ENCODE data around the gene JADE2.
"Not testable (repeated sequence)": the region's sequence is repeated elsewhere in the genome, so short reads cannot be mapped to it uniquely, and the experiment has no call there.

JADE2 gene

DNA sequence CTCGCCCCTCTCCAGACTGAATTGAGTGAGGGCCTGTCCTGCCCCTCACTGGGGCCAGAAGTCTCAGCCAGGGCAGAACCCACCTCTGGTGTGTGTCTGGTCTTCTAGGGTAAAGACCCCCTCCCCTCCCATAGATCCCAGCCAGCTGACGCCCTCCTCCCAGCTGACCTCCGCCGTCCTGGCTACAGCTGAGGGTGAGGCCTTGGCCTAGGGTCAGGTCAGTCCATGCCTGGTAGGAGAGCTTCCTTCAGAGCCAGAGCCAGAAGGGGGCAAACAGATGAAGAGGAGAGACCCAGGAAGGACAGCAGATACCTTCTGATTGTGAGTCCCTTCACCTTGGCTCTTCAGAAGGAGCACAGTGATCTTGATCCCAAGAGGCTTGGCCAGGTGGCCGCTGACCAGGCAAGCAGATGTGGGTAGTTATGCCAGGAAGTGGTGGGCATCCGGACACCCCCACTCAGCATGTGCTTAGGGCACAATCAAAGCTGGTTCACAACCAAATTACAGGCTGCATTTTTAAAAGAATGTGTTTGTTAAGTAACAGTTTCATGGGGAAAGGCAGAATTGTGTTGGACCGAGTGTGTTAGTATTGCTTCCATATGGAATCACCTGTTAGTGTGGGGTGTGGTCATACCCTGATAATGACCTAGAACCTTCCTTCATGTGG is 29.9 kb downstream of the JADE2 start:
- peaks cover 31% of the 10 kb centered on the region for H3K4me1 ChIP-seq (ENCODE audit: low read depth, poor library complexity, severe bottlenecking)
- H3K36me3 ChIP-seq (ENCODE audit: insufficient read depth) = no peaks in the 10 kb centered on the region

DNA sequence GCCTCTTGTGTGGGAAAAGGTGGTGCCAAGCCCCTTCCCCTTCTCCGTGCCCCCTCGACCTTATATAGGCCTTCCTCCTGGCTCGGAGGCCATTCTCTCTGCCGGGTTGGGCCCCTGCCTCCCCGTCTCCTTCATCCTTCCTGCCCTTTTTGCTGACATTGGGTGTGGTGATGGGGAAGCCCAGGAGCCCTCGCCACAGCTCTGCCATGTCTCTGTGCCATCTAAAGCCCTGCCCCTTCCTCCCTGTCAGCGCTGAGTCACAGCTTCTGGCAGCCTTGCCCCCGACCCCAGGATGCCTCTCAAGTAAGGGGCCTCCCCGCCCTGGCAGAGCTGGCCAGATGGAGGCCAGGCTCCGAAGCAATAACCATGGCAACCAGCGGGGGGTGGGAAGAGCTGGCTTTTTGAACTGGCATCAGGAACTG is 30.4 kb downstream of the JADE2 start:
- Histone ChIP-seq H3K4me3 (IDR thresholded peaks at IDR 0.05; ENCODE audit: insufficient read depth, low read depth, low read length) (no peak overlapping the region), H3K9ac (no peak overlapping the region; the same call in 1 of the 2 replicates), H3K27ac (peak overlapping the region; percentile 56), H3K27me3 (ENCODE audit: insufficient read depth, low read depth) (no peaks in the 10 kb centered on the region), H4K20me1 (ENCODE audit: insufficient read depth) (no peaks in the 10 kb centered on the region), H2AFZ (ENCODE audit: low read depth) (0 out of 2 replicates have a peak overlapping the region, but pooled peaks have one; percentile 34), H3K79me2 (ENCODE audit: insufficient read depth, low read depth) (no peaks in the 10 kb centered on the region), H3K4me2 (peak overlapping the region; percentile 40; the same call in 1 of the 2 replicates), H3K4me1 (ENCODE audit: low read depth, poor library complexity, severe bottlenecking) (peaks cover 31% of the 10 kb centered on the region), H3K36me3 (ENCODE audit: insufficient read depth) (no peaks in the 10 kb centered on the region)
- TF ChIP-seq, protein P1, sequence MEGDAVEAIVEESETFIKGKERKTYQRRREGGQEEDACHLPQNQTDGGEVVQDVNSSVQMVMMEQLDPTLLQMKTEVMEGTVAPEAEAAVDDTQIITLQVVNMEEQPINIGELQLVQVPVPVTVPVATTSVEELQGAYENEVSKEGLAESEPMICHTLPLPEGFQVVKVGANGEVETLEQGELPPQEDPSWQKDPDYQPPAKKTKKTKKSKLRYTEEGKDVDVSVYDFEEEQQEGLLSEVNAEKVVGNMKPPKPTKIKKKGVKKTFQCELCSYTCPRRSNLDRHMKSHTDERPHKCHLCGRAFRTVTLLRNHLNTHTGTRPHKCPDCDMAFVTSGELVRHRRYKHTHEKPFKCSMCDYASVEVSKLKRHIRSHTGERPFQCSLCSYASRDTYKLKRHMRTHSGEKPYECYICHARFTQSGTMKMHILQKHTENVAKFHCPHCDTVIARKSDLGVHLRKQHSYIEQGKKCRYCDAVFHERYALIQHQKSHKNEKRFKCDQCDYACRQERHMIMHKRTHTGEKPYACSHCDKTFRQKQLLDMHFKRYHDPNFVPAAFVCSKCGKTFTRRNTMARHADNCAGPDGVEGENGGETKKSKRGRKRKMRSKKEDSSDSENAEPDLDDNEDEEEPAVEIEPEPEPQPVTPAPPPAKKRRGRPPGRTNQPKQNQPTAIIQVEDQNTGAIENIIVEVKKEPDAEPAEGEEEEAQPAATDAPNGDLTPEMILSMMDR (conservative IDR thresholded peaks at IDR 0.05; ENCODE audit: low read depth, low read length) = no peak

More for the DNA sequence above, 29.9 kb downstream of the JADE2 start:
- H3K79me2 ChIP-seq (ENCODE audit: insufficient read depth, low read depth) = no peaks in the 10 kb centered on the region
- peak overlapping the region; percentile 13; the same call in 1 of the 2 replicates for H3K9ac ChIP-seq
- no peaks in the 10 kb centered on the region for H4K20me1 ChIP-seq (ENCODE audit: insufficient read depth)
- H2AFZ ChIP-seq (ENCODE audit: low read depth) = 0 out of 2 replicates have a peak overlapping the region, but pooled peaks have one; percentile 34
- peak overlapping the region; percentile 56 for H3K27ac ChIP-seq
- H3K4me3 ChIP-seq (IDR thresholded peaks at IDR 0.05; ENCODE audit: insufficient read depth, low read depth, low read length) = no peak overlapping the region
- TF ChIP-seq, protein P1 (conservative IDR thresholded peaks at IDR 0.05; ENCODE audit: low read depth, low read length) = no peak
- no peaks in the 10 kb centered on the region for H3K27me3 ChIP-seq (ENCODE audit: insufficient read depth, low read depth)
- peak overlapping the region; percentile 40; the same call in 1 of the 2 replicates for H3K4me2 ChIP-seq

DNA sequence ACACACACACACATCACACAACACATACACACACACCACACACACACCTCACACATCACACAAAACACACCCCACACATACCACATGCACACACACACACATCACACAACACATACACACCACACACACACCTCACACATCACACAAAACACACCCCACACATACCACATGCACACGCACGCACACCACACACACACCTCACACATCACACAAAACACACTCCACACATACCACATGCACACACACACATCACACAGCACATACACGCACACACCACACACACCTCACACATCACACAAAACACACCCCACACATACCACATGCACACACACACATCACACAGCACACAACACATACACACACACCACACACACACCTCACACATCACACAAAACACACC is 31.1 kb downstream of the JADE2 start:
- H4K20me1 ChIP-seq (ENCODE audit: insufficient read depth); H3K4me2 ChIP-seq; H3K27ac ChIP-seq; H3K4me3 ChIP-seq (IDR thresholded peaks at IDR 0.05; ENCODE audit: insufficient read depth, low read depth, low read length); H3K79me2 ChIP-seq (ENCODE audit: insufficient read depth, low read depth); H2AFZ ChIP-seq (ENCODE audit: low read depth); H3K27me3 ChIP-seq (ENCODE audit: insufficient read depth, low read depth); H3K36me3 ChIP-seq (ENCODE audit: insufficient read depth); H3K9ac ChIP-seq: not testable (repeated sequence)
- peaks cover 31% of the 10 kb centered on the region for H3K4me1 ChIP-seq (ENCODE audit: low read depth, poor library complexity, severe bottlenecking)

DNA sequence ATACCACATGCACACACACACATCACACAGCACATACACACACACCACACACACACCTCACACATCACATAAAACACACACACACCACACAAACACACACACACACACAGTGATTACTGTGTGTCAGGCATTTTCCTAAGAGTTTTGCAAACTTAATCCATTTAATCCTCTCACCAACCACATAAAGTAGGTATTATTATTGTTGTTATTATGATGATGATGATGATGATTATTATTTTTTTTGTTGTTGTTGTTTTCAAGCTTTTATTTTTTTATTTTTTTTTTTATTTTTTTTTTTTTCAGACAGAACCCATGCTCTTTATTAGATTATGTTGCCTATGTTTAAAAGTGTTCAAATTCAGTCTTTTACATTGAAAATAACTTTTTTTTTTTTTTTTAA is 31.5 kb downstream of the JADE2 start:
- Histone ChIP-seq H4K20me1 (ENCODE audit: insufficient read depth) (no peaks in the 10 kb centered on the region), H3K9ac (no peak overlapping the region), H3K36me3 (ENCODE audit: insufficient read depth) (no peaks in the 10 kb centered on the region), H3K27me3 (ENCODE audit: insufficient read depth, low read depth) (no peaks in the 10 kb centered on the region), H3K4me2 (no peak overlapping the region), H3K4me3 (IDR thresholded peaks at IDR 0.05; ENCODE audit: insufficient read depth, low read depth, low read length) (no peak overlapping the region), H2AFZ (ENCODE audit: low read depth) (no peak overlapping the region), H3K27ac (no peak overlapping the region), H3K4me1 (ENCODE audit: low read depth, poor library complexity, severe bottlenecking) (peaks cover 31% of the 10 kb centered on the region), H3K79me2 (ENCODE audit: insufficient read depth, low read depth) (no peaks in the 10 kb centered on the region)
- TF ChIP-seq, protein P1 (conservative IDR thresholded peaks at IDR 0.05; ENCODE audit: low read depth, low read length) = no peak

DNA sequence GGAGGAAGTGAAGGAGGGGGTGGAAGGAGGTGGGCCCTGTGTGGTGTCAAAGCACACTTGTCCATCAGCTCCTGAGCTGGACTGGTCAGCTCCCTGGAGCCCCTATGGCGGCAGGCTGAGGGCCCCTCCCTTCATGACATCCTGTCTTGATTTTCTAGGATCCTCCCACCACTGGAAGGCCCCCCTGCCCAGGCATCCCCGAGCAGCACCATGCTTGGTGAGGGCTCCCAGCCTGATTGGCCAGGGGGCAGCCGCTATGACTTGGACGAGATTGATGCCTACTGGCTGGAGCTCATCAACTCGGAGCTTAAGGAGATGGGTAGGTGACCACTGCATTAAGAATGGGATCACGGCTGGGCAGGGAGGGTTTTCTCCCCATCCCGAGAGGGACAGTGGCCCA is 34.2 kb downstream of the JADE2 start:
- no peaks in the 10 kb centered on the region for H3K36me3 ChIP-seq (ENCODE audit: insufficient read depth)
- TF ChIP-seq, protein P1 (conservative IDR thresholded peaks at IDR 0.05; ENCODE audit: low read depth, low read length) = no peak

More for the DNA sequence above, 34.2 kb downstream of the JADE2 start:
- Histone ChIP-seq H3K79me2 (ENCODE audit: insufficient read depth, low read depth) (no peaks in the 10 kb centered on the region), H3K27me3 (ENCODE audit: insufficient read depth, low read depth) (no peaks in the 10 kb centered on the region), H3K9ac (no peak overlapping the region), H4K20me1 (ENCODE audit: insufficient read depth) (no peaks in the 10 kb centered on the region), H3K4me3 (IDR thresholded peaks at IDR 0.05; ENCODE audit: insufficient read depth, low read depth, low read length) (no peak overlapping the region), H2AFZ (ENCODE audit: low read depth) (no peak overlapping the region), H3K4me1 (ENCODE audit: low read depth, poor library complexity, severe bottlenecking) (peaks cover 23% of the 10 kb centered on the region), H3K4me2 (no peak overlapping the region), H3K27ac (no peak overlapping the region)

Measured in KMS-11 (cell line).